ENCODE measurements around the gene PTPN7.
A peak's percentile ranks its signal among the peaks of the same experiment; 100 is the strongest.
"Not testable (repeated sequence)": the region's sequence is repeated elsewhere in the genome, so short reads cannot be mapped to it uniquely, and the experiment has no call there.

Gene PTPN7

GRCh38 chr1:202189001-202189790, 28.8 kb upstream of the PTPN7 start:
- peak; percentile 53 for DNase-seq

GRCh38 chr1:202187697-202188407, 27.4 kb upstream of the PTPN7 start:
- DNase-seq, result no peak

GRCh38 chr1:202187041-202187671, 26.8 kb upstream of the PTPN7 start:
- DNase-seq, result no peak

- no peak for DNase-seq
These were observed 25.9 kb upstream of the PTPN7 start for GRCh38 chr1:202186327-202186726.

GRCh38 chr1:202184750-202185460, 24.5 kb upstream of the PTPN7 start:
- peak; percentile 76 for DNase-seq

- DNase-seq, result no peak
These were observed 21.9 kb upstream of the PTPN7 start for GRCh38 chr1:202182040-202182877.

GRCh38 chr1:202181586-202181985, 21.2 kb upstream of the PTPN7 start:
- no peak for DNase-seq

- DNase-seq, result not testable (repeated sequence)
These were observed 20.3 kb upstream of the PTPN7 start for GRCh38 chr1:202180751-202181139.

- DNase-seq, result no peak
These were observed 19.7 kb upstream of the PTPN7 start for GRCh38 chr1:202179828-202180750.

GRCh38 chr1:202176949-202177927, 16.8 kb upstream of the PTPN7 start:
- DNase-seq, result no peak

GRCh38 chr1:202173993-202174392, 13.6 kb upstream of the PTPN7 start:
- DNase-seq, result no peak

- no peak for DNase-seq
These were observed 11.6 kb upstream of the PTPN7 start for GRCh38 chr1:202172015-202172355.

GRCh38 chr1:202171292-202172014, 11.1 kb upstream of the PTPN7 start:
- no peak for DNase-seq

GRCh38 chr1:202170726-202171125, 10.3 kb upstream of the PTPN7 start:
- DNase-seq, result peak; percentile 51

- no peak for DNase-seq
These were observed 8.5 kb upstream of the PTPN7 start for GRCh38 chr1:202168861-202169260.

- no peak for DNase-seq
These were observed 7.5 kb upstream of the PTPN7 start for GRCh38 chr1:202167708-202168415.

- not testable (repeated sequence) for DNase-seq
These were observed 6.7 kb upstream of the PTPN7 start for GRCh38 chr1:202167054-202167453.

Measured in NCI-H510A treated with DMSO at 0.1 percent for 48 hours (cell line).